DLD1 (cell line): Measurements from ENCODE around the gene IL18BP.

ENCODE experiments used
- in situ Hi-C: cut with HindIII; loops from 2 replicates; pipeline ENCODE4 v1.10.0; 2017; ENCODE audit warnings: low sequenced_read_pairs

The IL18BP gene

GRCh38 chr11:71998649-71999310, at the start of gene IL18BP:
Gene IL18BP, plus strand, starts transcription at chr11:71998909. Its CDS starts 1,076 bp downstream, at chr11:71999985.
- in situ Hi-C loops: no loop called here

DNA sequence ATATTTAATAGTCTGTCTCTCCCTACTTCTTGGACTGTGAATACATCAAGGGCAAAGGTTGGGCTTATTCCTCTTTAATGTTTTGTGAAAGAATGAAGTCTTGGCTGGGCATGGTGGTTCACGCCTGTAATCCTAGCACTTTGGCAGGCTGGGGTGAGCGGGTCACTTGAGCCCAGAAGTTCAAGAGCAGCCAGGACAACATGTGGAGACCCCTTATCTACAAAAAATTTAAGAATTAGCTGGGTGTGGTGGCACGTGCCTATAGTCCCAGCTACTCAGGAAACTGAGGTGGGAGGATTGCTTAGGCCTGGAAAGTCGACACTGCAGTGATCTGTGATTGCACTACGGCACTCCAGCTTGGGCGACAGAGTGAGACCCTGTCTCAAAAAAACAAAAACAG, 49.7 kb upstream of the IL18BP start:
- in situ Hi-C loops: no loop called here

GRCh38 chr11:71951741-71952310, 46.9 kb upstream of the IL18BP start:
- in situ Hi-C loops: no loop called here

GRCh38 chr11:71955898-71956456, 42.7 kb upstream of the IL18BP start:
- in situ Hi-C loops: no loop called here

- in situ Hi-C loops: no loop called here
Observed at GRCh38 chr11:71962428-71963038, 36.2 kb upstream of the IL18BP start.

GRCh38 chr11:71963468-71963867, 35.2 kb upstream of the IL18BP start:
- in situ Hi-C loops: no loop called here

GRCh38 chr11:71964641-71965040, 34.1 kb upstream of the IL18BP start:
- in situ Hi-C loops: no loop called here

DNA sequence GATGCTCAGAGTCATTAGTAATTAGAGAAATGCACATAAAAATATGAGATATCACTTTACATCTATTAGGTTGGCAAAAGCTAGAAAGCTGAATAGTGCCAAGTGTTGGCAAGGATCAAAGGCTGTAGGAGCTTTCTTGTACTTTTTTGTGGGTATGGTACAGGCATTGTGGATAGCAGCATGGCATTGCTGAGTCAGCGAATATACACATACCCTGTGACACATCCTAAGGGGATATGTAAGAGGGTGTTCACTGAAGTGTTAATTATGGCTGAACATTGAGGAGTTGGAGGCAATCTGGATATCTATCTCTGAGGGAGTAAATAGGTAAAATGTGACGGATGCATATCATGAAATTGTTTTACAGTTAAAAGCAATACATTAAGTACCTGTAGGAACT, 27.0 kb upstream of the IL18BP start:
- in situ Hi-C loops: no loop called here

DNA sequence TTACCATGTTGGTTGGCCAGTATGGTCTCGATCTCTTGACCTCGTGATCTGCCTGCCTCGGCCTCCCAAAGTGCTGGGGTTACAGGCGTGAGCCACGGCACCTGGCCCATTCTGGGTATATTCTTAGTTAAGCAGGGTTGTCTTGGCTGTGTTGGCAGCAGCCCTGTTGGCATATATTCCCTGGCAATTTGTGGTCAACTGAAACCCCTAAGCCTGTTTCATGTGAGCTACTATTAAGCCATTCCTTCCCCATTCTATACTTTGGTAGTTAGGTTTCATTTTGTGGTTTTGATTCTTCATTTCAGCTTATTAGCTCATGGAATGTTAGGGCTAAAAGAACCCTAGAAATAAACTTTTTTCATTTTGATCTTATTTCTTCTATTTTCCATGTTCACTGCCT, 22.2 kb upstream of the IL18BP start:
- in situ Hi-C loops: no loop called here

GRCh38 chr11:71977090-71977489, 21.6 kb upstream of the IL18BP start:
- in situ Hi-C loops: no loop called here

DNA sequence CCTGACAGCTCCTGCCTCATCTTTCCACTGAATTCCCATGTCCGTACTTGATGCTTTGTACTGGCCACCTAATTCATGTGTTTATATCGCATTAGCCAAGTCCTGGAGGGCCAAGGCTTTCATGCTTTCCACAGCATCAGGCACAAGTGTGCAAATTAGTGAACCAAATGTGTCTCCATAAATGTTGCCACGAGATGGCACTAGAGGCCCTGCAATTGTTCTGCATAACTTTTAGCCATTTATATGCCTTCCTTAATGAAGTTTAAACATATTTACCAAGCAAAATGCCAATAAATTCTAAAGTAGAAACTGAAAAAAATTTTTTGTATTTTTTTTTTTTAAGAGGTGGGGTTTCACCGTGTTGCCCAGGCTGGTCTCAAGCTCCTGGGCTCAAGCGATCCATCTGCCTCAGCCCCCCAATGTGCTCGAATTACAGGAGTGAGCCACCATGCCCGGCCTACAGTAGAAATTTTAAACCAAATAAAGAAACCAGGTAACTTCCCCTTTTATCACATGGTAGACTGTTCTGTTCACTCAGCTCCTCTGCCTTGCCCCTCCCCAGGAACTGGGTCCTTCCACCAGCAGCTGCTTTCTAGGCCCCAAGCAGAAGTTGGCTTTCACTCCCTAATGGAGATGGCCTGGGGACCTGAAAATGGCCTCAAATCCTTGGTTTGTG, 20.8 kb upstream of the IL18BP start:
- in situ Hi-C loops: no loop called here

DNA sequence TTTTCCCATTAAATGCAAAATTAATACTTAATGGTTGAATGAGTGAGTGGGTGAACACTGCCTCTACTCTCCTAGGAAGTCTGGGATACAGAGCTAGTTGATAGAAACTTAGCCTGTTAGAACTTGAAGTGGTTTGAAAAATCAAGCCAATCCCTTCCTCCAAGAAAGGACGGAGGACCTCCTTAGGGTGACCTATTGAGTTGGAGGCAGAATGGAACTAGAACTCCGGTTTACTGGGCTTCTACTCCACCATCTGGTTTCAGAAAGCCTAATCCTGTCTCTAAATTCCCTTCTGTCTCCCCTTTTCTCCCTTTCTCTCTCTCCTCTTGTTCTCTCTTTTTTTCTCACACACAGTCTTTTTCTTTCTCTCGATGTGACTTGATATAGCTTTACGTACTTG, 19.6 kb upstream of the IL18BP start:
- in situ Hi-C loops: no loop called here

DNA sequence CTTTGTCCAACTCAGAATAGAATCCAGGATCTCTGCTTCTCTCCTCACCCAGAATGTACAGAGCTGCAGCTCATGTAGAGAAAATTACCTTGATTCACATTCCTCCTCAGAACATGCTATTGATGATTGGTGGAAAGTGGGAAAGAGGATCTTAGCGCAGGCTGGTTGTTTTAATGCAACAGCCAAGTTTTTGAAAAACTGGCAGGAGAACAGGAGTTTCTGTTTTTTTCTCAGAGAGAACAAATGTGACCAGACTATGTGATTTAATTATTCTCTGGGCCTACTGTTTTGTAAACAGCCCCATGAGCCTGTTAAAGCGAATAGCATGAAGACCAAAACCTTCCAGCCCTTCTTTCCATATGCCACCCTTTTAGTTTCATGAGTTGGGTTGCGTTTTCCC, 19.1 kb upstream of the IL18BP start:
- in situ Hi-C loops: no loop called here

- in situ Hi-C loops: no loop called here
Observed at GRCh38 chr11:71986131-71986530, 12.6 kb upstream of the IL18BP start.

- in situ Hi-C loops: no loop called here
Observed at GRCh38 chr11:71987521-71987920, 11.2 kb upstream of the IL18BP start.

GRCh38 chr11:71988050-71988449, 10.7 kb upstream of the IL18BP start:
- in situ Hi-C loops: no loop called here

DNA sequence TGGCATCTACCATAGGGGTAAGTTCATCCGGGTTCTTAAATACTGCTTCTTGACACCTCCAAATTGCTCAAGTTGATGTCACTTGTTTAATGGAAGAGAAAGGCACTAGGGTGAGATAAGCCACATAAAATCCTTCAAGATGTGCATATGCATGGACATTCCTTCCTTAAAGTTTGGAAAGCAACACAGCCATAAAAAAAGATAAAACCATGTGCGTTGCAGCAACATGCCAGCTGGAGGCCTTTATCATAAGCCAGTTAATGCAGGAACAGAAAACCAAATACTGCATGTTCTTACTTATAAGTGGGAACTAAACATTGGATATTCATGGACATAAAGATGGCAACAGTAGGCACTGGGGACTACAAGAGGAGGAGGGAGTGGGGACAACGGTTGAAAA, 8.0 kb upstream of the IL18BP start:
- in situ Hi-C loops: no loop called here

DNA sequence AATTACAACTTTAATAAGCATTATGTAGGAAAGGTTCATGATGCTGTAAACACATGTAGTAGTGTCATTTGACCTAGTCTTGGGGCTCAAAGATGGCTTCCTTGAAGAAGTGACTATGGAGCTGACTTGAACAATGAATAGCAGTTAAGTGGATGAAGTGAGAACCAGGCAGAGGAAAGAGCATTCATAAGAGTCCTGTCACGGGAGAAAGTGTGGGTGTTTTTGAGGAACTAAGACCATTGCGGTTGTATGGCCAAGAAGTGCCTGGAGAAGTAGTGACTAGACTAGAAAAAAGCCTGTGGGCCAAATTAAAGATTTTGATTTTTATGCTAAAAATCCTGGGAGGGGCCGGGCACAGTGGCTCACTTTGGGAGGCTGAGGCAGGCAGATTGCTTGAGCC, 7.2 kb upstream of the IL18BP start:
- in situ Hi-C loops: no loop called here

DNA sequence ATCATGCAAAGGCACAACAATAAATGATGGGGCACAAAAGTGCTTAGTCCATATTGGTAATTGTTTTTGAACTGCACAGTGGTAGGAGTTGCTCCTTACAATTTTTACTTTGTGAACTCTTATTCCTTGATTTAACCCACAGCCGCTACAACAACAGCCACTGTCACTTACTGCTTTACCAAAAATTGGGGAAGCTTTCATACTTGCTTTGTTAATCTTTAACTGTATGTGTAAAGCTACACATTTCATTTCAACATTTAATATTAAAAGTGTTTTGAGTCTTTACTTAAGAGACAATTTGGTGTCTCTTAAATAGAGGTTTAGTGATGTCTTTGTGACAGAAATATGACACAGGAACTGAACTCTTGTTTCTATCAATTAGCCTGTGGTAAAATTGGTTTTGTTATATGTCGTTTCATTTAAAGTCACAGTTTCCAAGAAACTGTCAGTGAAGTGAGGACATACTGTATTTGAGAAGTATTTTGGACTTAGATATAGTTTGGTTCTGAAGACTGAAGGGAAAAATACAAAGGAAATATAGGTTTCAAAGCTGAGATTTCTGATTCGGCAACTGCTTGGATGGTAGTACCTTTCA, 6.5 kb upstream of the IL18BP start:
- in situ Hi-C loops: no loop called here

GRCh38 chr11:71994786-71995185, 3.9 kb upstream of the IL18BP start:
- in situ Hi-C loops: no loop called here

- in situ Hi-C loops: no loop called here
Observed at GRCh38 chr11:71995726-71996291, 2.9 kb upstream of the IL18BP start.
